Measurements from ENCODE around the gene MCF2. TPM values are rescaled to one million over a fixed set of nuclear protein-coding genes. Genes with fewer than 3 reads are reported as not detected.

The MCF2 gene
- polyA plus RNA-seq (2013, experiment 1 of 2): 0.41 TPM
- polyA plus RNA-seq (2013, experiment 2 of 2): 0.35 TPM

- H3K9me3 ChIP-seq (ENCODE audit: control insufficient read depth, low read length): no peaks in the 10 kb centered on the region
- H3K27ac ChIP-seq (ENCODE audit: low read depth, low read length, severe bottlenecking): no peak within 1 kb of the TSS
- no peaks in the 10 kb centered on the region for H3K36me3 ChIP-seq (ENCODE audit: control insufficient read depth, insufficient read depth, low read length)
- H3K4me3 ChIP-seq (ENCODE audit: extremely low read depth, insufficient read depth, low read length, poor library complexity, severe bottlenecking): no peak within 1 kb of the TSS
- WGBS, 2 experiments (ENCODE audit: insufficient coverage in 2 of 2): 71 to 100% methylated on average over 1 to 2 of the region's 4 CpGs
- H3K4me1 ChIP-seq (ENCODE audit: control insufficient read depth, insufficient read depth, low read length, poor library complexity, severe bottlenecking): no peaks in the 10 kb centered on the region
Observed at GRCh38 chrX:139708067-139708466, at the start of gene MCF2. Gene MCF2, minus strand, starts transcription at chrX:139708167. Its CDS starts 56,423 bp downstream, at chrX:139651744.

GRCh38 chrX:139751053-139751452 lies 43.1 kb upstream of the MCF2 start:
- Histone ChIP-seq H3K4me1 (ENCODE audit: control insufficient read depth, insufficient read depth, low read length, poor library complexity, severe bottlenecking) (no peaks in the 10 kb centered on the region), H3K9me3 (ENCODE audit: control insufficient read depth, low read length) (peaks cover 11% of the 10 kb centered on the region), H3K4me3 (ENCODE audit: extremely low read depth, insufficient read depth, low read length, poor library complexity, severe bottlenecking) (no peak overlapping the region), H3K27ac (ENCODE audit: low read depth, low read length, severe bottlenecking) (no peak overlapping the region), H3K36me3 (ENCODE audit: control insufficient read depth, insufficient read depth, low read length) (peaks cover 8% of the 10 kb centered on the region)
- WGBS, 2 experiments (ENCODE audit: insufficient coverage in 2 of 2): no CpG with 5 or more reads among the region's 3 CpGs

- Histone ChIP-seq H3K9me3 (ENCODE audit: control insufficient read depth, low read length) (peaks cover 9% of the 10 kb centered on the region), H3K4me1 (ENCODE audit: control insufficient read depth, insufficient read depth, low read length, poor library complexity, severe bottlenecking) (no peaks in the 10 kb centered on the region), H3K4me3 (ENCODE audit: extremely low read depth, insufficient read depth, low read length, poor library complexity, severe bottlenecking) (no peak overlapping the region), H3K36me3 (ENCODE audit: control insufficient read depth, insufficient read depth, low read length) (peaks cover 7% of the 10 kb centered on the region), H3K27ac (ENCODE audit: low read depth, low read length, severe bottlenecking) (no peak overlapping the region)
Observed at GRCh38 chrX:139750390-139750789, 42.4 kb upstream of the MCF2 start.

- H3K27ac ChIP-seq (ENCODE audit: low read depth, low read length, severe bottlenecking): no peak overlapping the region
- no peak overlapping the region for H3K4me3 ChIP-seq (ENCODE audit: extremely low read depth, insufficient read depth, low read length, poor library complexity, severe bottlenecking)
- H3K4me1 ChIP-seq (ENCODE audit: control insufficient read depth, insufficient read depth, low read length, poor library complexity, severe bottlenecking): no peaks in the 10 kb centered on the region
- no peaks in the 10 kb centered on the region for H3K9me3 ChIP-seq (ENCODE audit: control insufficient read depth, low read length)
- peaks cover 5% of the 10 kb centered on the region for H3K36me3 ChIP-seq (ENCODE audit: control insufficient read depth, insufficient read depth, low read length)
- no CpG with 5 or more reads among the region's 2 CpGs for WGBS, 2 experiments (ENCODE audit: insufficient coverage in 2 of 2)
Observed at GRCh38 chrX:139739138-139739537, 31.2 kb upstream of the MCF2 start.

- Histone ChIP-seq H3K36me3 (ENCODE audit: control insufficient read depth, insufficient read depth, low read length) (peaks cover 8% of the 10 kb centered on the region), H3K4me3 (ENCODE audit: extremely low read depth, insufficient read depth, low read length, poor library complexity, severe bottlenecking) (no peak overlapping the region), H3K27ac (ENCODE audit: low read depth, low read length, severe bottlenecking) (no peak overlapping the region), H3K4me1 (ENCODE audit: control insufficient read depth, insufficient read depth, low read length, poor library complexity, severe bottlenecking) (no peaks in the 10 kb centered on the region), H3K9me3 (ENCODE audit: control insufficient read depth, low read length) (no peaks in the 10 kb centered on the region)
Observed at GRCh38 chrX:139738581-139738980, 30.6 kb upstream of the MCF2 start.

GRCh38 chrX:139736151-139736550 lies 28.2 kb upstream of the MCF2 start:
- Histone ChIP-seq H3K36me3 (ENCODE audit: control insufficient read depth, insufficient read depth, low read length) (peaks cover 8% of the 10 kb centered on the region), H3K4me3 (ENCODE audit: extremely low read depth, insufficient read depth, low read length, poor library complexity, severe bottlenecking) (no peak overlapping the region), H3K9me3 (ENCODE audit: control insufficient read depth, low read length) (no peaks in the 10 kb centered on the region), H3K27ac (ENCODE audit: low read depth, low read length, severe bottlenecking) (no peak overlapping the region), H3K4me1 (ENCODE audit: control insufficient read depth, insufficient read depth, low read length, poor library complexity, severe bottlenecking) (no peaks in the 10 kb centered on the region)
- WGBS, 2 experiments (ENCODE audit: insufficient coverage in 2 of 2): no CpG with 5 or more reads among the region's 1 CpG

GRCh38 chrX:139734996-139735395 lies 27.0 kb upstream of the MCF2 start:
- H3K4me3 ChIP-seq (ENCODE audit: extremely low read depth, insufficient read depth, low read length, poor library complexity, severe bottlenecking): no peak overlapping the region
- H3K36me3 ChIP-seq (ENCODE audit: control insufficient read depth, insufficient read depth, low read length): peaks cover 8% of the 10 kb centered on the region
- no peaks in the 10 kb centered on the region for H3K4me1 ChIP-seq (ENCODE audit: control insufficient read depth, insufficient read depth, low read length, poor library complexity, severe bottlenecking)
- no peaks in the 10 kb centered on the region for H3K9me3 ChIP-seq (ENCODE audit: control insufficient read depth, low read length)
- no peak overlapping the region for H3K27ac ChIP-seq (ENCODE audit: low read depth, low read length, severe bottlenecking)
- WGBS, 2 experiments (ENCODE audit: insufficient coverage in 2 of 2): 100% methylated on average over 1 of the region's 1 CpG; no CpG with 5 or more reads in 1 of the 2 experiments

GRCh38 chrX:139725720-139726119 lies 17.8 kb upstream of the MCF2 start:
- no peak overlapping the region for H3K4me3 ChIP-seq (ENCODE audit: extremely low read depth, insufficient read depth, low read length, poor library complexity, severe bottlenecking)
- no peaks in the 10 kb centered on the region for H3K36me3 ChIP-seq (ENCODE audit: control insufficient read depth, insufficient read depth, low read length)
- no peaks in the 10 kb centered on the region for H3K4me1 ChIP-seq (ENCODE audit: control insufficient read depth, insufficient read depth, low read length, poor library complexity, severe bottlenecking)
- no CpG with 5 or more reads among the region's 1 CpG for WGBS, 2 experiments (ENCODE audit: insufficient coverage in 2 of 2)
- no peaks in the 10 kb centered on the region for H3K9me3 ChIP-seq (ENCODE audit: control insufficient read depth, low read length)
- no peak overlapping the region for H3K27ac ChIP-seq (ENCODE audit: low read depth, low read length, severe bottlenecking)

- H3K4me3 ChIP-seq (ENCODE audit: extremely low read depth, insufficient read depth, low read length, poor library complexity, severe bottlenecking): no peak overlapping the region
- no peaks in the 10 kb centered on the region for H3K36me3 ChIP-seq (ENCODE audit: control insufficient read depth, insufficient read depth, low read length)
- H3K4me1 ChIP-seq (ENCODE audit: control insufficient read depth, insufficient read depth, low read length, poor library complexity, severe bottlenecking): peaks cover 3% of the 10 kb centered on the region
- no peaks in the 10 kb centered on the region for H3K9me3 ChIP-seq (ENCODE audit: control insufficient read depth, low read length)
- no CpG with 5 or more reads among the region's 2 CpGs for WGBS, 2 experiments (ENCODE audit: insufficient coverage in 2 of 2)
- no peak overlapping the region for H3K27ac ChIP-seq (ENCODE audit: low read depth, low read length, severe bottlenecking)
Observed at GRCh38 chrX:139724626-139725025, 16.7 kb upstream of the MCF2 start.

GRCh38 chrX:139720979-139721378 lies 13.0 kb upstream of the MCF2 start:
- no peak overlapping the region for H3K4me3 ChIP-seq (ENCODE audit: extremely low read depth, insufficient read depth, low read length, poor library complexity, severe bottlenecking)
- H3K9me3 ChIP-seq (ENCODE audit: control insufficient read depth, low read length): no peaks in the 10 kb centered on the region
- H3K27ac ChIP-seq (ENCODE audit: low read depth, low read length, severe bottlenecking): no peak overlapping the region
- H3K4me1 ChIP-seq (ENCODE audit: control insufficient read depth, insufficient read depth, low read length, poor library complexity, severe bottlenecking): peaks cover 3% of the 10 kb centered on the region
- whole genome bisulfite sequencing, 2 experiments (ENCODE audit: insufficient coverage in 2 of 2): 100% methylated on average over 1 of the region's 6 CpGs; no CpG with 5 or more reads in 1 of the 2 experiments
- H3K36me3 ChIP-seq (ENCODE audit: control insufficient read depth, insufficient read depth, low read length): no peaks in the 10 kb centered on the region

- no peak overlapping the region for H3K4me3 ChIP-seq (ENCODE audit: extremely low read depth, insufficient read depth, low read length, poor library complexity, severe bottlenecking)
- 0 to 20% methylated on average over 1 to 2 of the region's 5 CpGs for WGBS, 2 experiments (ENCODE audit: insufficient coverage in 2 of 2)
- peaks cover 3% of the 10 kb centered on the region for H3K4me1 ChIP-seq (ENCODE audit: control insufficient read depth, insufficient read depth, low read length, poor library complexity, severe bottlenecking)
- H3K9me3 ChIP-seq (ENCODE audit: control insufficient read depth, low read length): no peaks in the 10 kb centered on the region
- H3K36me3 ChIP-seq (ENCODE audit: control insufficient read depth, insufficient read depth, low read length): no peaks in the 10 kb centered on the region
- H3K27ac ChIP-seq (ENCODE audit: low read depth, low read length, severe bottlenecking): peak overlapping the region; percentile 71
Observed at GRCh38 chrX:139720136-139720535, 12.2 kb upstream of the MCF2 start.

Data from mesodermal cell (in vitro differentiated cells).